GM15510 (cell line): ENCODE results near the gene SYNE1.

Source experiments
- POLR2A ChIP-seq: IDR thresholded peaks from 3 replicates; pipeline ENCODE4 v1.6.1; 2011; ENCODE audit warnings: borderline replicate concordance; ENCODE audit not compliant: insufficient read length; ENCODE audit errors: extremely low read depth

Gene SYNE1

DNA sequence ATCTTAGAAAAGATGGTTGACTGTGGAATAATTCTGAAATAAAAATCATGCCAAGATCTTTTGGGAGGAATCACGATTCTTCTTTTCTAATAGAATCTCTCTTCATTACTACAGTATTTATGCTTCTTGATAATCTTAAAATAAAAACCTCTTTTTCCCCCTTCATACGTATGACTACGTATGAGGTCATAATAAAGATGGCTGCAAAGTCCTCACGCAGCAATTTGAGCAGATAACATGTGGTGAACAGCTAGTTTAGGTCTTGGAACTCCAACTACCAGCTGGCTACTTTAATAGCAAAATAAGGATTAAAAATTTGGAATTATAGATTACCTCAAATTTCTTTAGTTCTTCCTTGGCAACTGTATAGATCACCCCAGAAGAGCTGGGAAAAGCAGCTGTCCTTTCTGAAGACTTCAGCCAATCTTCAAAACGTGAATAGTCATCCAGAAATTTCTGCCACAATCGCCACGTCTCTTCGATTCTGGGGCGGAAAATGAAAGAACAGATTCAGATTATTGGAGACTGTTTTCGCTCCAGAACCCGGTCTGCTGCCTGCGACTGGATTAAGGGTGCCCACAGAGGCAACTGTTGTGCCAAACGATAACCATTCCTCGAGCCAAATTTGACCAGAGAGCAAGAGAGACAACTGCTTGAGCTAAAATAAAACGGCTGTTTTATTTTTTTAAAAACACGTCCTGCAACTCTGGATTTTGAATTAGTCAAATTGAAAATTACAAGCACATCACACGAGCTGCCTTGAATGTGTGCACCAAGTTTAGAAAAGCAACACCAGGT lies 482.4 kb downstream of the SYNE1 start:
- TF ChIP-seq POLR2A, result no peak

DNA sequence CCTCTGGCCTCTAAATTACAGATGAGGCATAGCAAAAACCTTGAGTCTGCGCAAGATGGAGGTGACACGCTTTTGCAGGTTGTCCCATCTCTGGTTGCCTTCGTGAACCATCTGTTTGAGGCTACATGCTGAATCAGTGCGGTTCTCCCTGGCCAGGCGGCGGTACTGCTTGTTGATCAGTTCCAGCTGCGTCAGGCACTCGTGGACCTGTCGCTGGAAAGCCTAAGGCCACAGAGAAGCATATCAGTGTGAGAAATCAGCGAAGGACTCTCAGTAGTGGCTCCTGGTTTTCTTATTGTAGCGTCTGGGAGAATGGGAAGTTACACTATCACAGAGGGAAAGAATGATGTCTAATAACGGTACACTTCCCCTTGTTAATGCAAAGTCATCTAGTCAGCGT lies 485.2 kb downstream of the SYNE1 start:
- TF ChIP-seq POLR2A, result no peak

DNA sequence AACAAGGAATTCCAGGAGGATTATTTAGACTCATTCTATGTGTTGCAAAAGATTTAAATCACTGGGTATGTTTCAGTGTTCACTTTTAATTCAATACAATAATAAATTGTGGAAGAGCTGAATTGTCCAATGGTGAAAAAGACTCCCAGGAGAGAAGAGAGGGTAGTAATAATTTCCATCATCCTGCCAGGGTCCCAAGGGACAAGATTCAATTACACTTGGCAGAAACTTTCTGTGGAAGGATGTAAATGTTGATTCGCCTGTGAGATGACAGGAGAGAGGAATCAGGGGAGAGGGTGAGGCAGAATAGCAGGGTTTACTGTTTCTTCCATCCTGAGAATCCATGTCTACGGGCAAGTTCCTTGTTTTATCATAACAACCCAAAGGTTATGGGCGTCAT lies 487.0 kb downstream of the SYNE1 start:
- no peak for TF ChIP-seq POLR2A

DNA sequence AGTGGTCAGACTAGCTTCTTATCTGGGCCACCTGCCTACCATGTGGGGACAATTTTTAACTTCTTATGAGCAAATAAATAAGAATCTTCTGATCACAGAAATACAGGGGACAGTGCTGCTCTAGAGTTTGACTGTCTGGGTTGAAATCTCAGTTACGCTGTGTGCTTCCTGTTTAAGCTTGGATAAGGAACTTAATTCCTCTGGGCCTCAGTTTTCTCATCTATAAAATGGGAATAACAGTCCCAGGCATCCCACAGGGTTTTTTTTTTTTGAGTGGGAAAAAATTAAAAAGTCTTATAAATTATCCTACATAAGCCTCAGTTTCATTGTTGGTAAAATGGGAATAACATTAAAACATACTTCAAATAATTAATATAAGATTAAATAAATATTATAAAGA lies 488.8 kb downstream of the SYNE1 start:
- no peak for TF ChIP-seq POLR2A

DNA sequence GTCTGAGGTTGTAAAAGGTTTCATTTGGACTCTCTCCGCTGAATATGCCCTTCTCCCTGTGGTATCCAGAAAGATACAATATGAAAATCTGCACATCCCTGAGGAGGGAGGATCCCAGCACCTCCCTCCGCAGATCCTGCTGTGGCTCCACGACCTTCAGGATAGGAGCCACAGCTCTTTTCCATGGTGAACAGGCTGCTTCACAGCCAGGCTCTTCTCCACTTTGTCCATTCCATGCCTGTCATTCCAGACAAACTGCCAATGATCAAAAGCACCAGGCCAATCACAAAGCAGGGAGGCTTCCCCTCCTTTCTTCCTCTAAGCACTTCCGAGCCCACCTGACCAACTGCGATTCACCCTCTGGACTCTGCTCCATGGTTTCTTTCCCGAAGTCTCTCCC lies 489.9 kb downstream of the SYNE1 start:
- TF ChIP-seq POLR2A, result no peak

DNA sequence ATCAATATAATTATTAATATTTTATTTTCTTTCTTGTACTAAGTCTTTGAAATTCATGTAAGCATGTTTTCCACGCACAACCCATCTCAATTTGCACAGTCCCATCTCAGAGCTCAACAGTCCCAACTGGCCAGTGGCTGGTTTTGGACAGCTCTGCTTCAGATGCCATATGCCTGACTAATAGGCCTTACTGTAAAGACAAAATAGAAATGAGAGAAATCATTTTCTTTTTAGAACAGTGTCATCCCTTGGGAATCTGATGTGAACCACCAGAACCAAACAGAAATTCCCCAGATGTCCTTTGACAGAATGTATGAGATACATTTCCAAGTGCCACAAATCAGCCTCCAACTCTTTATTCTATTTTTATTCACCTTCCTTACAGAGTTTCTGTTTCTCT lies 490.8 kb downstream of the SYNE1 start:
- TF ChIP-seq POLR2A, result no peak

DNA sequence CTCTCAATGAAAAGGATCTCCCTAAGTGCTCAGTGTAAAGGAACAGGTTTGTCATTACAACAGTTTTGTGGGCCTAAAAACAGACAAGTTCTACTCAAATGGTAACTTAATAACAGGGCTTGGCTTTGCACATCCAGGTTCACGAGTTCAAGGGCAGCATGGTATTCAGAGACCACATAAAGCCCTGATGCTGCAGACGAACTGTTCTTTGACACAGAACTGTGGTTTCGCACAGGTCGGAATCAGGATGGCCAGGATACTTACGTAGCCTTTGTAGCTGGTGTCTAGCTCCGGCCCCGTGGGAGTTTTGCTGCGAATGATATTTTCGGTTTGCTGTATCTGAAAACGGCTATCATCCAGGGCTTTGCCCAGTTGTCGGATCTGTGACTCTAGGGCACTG lies 493.8 kb downstream of the SYNE1 start:
- no peak for TF ChIP-seq POLR2A

DNA sequence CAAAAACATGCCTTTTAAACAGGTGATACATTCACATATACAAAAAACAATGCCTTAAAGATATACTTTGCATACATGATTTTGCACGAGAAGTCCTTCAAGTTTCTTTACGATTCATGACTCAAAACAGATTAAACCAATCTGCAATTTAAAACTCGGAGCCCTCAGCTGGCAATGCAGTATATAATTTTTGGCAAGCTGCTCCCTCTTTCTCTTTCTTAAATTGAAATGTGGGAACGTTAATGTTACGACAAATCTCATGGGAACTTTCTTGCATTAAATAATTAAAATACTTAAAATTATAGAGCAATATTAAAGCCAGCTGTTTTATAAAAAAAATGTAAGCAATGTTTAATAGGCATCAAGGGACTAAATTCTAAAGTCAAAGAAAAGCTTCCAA lies 495.1 kb downstream of the SYNE1 start:
- no peak for TF ChIP-seq POLR2A

DNA sequence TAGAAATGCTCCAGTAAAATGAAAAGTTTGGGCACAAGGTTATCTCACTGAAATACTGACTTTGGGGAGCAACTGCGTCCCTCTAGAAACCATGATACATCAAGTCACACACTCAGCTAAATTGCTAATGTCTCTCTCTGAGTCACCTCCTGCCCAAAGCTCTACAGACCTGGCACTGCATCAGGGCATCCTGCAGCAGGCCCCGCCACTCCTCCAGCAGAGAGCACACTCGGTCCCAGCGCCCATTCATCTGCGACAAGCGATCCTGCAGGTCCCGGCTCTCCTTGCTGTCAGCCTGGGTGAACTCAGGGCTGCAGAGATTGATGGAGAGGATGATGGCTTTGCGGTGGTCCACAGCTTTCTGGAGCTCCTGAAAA lies 500.7 kb downstream of the SYNE1 start:
- no peak for TF ChIP-seq POLR2A

DNA sequence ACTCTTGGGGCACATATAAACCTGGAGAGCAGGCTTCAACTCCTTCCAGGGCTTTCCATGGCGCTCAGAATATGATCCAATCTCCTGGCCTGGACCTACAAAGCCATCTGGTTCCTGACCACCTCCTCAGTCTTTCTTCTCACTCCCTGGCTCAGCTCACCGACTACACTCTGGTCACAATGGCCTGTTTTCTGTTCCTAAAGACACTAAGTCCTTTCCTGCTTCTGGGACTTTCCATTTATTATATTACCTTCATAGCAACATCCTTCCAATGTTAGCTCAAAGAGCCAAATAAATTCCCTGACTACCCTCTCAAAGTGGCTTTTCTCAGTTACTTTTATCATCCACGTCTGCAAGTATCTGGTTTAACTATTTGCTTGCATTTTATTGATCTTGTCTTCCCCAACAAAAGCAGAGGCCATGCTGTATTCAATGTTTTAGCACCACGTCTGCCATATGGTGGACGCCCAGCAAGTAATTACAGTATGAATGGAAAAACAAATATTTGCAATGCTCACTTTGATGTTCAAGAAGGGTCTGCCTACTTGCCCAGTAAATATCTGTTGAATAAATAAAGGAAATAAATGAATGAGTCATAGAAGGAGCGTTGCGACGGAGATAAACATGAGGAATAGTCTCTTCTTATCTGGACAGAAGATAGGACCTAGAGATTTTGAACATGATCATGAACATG lies 501.3 kb downstream of the SYNE1 start:
- TF ChIP-seq POLR2A, result no peak

DNA sequence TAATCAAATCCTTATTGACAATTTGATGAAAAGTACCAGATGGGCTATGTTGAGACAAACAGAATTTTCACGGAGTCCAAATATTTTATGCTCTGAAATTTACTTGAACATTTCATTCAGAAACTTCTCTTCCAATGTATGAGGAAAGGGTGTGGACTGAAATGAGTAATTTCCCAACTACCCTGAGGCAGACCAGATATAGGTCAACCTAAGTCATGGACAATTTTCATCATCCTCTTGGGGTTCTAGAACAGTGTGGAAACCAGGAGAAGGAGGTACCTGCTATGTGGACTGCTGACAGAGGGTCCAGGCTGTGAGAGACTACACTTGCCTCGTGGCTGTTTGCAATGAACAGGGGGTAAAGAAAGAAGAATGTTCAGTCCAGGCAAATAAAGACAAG lies 506.7 kb downstream of the SYNE1 start:
- TF ChIP-seq POLR2A, result no peak

DNA sequence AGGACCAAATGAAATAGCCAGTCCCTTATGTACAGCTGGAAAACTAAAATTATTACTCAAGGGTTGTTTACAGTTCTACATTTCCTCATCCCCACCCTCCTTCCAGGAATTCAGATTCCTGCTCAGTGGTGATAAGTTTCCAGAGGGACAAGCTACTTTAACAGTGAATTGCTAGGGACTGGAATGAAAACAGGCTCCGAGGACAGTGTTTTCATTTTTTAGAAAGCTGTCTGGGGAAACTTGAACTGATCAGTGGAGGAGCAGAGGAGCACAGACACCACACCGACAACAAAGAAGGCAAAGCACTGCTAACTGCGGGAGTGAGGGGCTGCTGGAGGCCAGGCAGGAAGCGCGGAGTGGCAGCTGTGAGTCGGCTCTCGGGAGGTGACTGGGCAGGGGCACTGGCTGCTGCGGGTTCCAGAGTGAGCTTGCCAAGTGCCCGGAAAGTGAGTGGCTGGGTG lies 507.4 kb downstream of the SYNE1 start:
- no peak for TF ChIP-seq POLR2A

DNA sequence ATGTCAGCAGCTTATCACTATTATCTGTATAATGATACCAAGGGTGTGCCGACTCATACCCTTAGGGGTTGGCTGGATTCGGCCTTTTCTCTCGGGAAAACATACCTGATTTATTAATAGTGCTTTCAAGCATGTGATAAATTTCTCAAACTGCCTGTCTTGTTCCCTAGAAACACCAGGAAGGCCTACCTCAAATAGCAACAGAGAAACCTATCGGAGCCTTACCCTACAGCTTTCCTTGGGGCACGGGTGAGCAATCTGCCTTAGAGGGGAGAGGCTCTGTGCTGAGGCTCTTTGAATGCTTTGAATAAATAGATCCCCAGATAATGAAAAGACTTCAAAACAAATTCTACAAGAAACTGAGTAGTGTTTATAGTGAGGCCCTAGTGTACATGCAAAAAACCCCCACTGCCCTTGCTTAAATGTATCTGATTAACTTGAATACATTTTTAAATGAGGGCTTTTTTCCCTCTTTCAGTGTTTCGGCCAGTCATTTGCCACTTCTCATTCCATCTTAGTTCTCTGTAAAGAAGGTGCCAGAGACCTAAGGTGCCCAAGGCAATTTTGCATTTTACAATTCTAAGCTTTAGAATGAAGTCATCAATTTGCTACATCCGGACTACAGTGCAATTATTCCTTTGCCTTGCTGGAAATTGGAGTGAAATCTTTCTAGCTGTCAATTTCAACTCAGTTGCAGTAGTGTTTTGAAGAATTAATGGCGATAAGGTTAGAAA lies 509.6 kb downstream of the SYNE1 start:
- TF ChIP-seq POLR2A, result no peak

DNA sequence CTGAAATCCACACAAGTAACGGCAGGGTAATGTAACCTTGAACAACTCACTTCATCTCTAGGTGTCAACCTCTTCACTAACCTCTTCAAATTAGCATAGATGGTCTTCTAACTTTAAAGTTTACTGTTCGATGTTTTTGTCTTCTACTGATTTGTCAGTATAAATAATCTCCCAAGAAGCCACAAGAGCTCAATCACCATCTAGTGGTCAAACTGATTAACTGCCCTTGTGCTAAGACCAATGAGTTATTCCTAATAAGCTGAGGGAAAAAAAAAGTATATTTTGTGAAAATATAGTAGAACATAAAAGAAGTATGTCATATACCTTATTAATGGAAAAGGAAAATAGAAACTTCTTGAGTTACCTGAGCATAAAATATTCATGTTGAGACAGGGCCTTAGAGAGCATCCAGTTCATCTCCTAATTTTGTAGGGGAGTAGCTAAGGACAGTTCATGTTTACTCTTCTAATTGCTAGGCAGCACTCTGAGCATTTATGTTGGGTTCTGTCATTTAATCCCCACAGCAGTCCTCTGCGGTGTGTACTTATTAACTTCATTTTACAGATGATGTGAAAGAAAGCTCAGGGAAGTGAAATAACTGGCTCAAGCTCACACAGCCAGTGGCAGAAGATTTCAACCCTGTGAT lies 512.6 kb downstream of the SYNE1 start:
- no peak for TF ChIP-seq POLR2A

DNA sequence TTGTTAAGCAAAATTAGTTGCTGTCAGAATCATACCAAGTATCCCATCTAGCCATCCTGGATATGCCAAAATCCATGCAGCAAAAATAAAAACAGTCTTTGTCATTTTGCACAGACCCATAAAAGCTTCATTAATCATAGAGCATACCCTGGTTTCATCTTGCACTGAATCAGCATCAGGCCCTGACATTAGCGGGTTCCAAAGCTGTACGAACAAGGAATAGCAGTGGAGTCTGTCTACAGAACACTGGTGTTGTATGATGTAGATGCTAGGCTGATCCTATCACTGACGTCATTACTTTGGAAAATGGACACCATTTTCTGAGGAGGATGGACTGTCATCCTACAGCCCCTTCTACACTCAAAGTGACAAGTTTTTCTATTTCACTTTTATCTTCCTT lies 514.1 kb downstream of the SYNE1 start:
- no peak for TF ChIP-seq POLR2A
